GM12892 (cell line): Measurements from ENCODE around the gene ZNF556.

Source experiments
- POLR2A ChIP-seq: IDR thresholded peaks from 2 replicates; pipeline ENCODE4 v1.6.1; 2011; ENCODE audit warnings: low read depth, low read length, control low read depth
- POLR2AphosphoS5 ChIP-seq: IDR thresholded peaks from 2 replicates; pipeline ENCODE4 v1.6.1; 2011; ENCODE audit warnings: low read depth, low read length, control low read depth

- TF ChIP-seq POLR2A (no peak), POLR2AphosphoS5 (no peak)
Measured at GRCh38 chr19:2888731-2889224, 21.6 kb downstream of the ZNF556 start.
